GM21381 (cell line): ENCODE measurements around the gene EFL1.
"Not testable (repeated sequence)": the region's sequence is repeated elsewhere in the genome, so short reads cannot be mapped to it uniquely, and the experiment has no call there.

Source experiments
- ATAC-seq: cut with Tn5 transposase; IDR thresholded peaks from one replicate; pipeline ENCODE4 v1.9.1; 2021; ENCODE audit warnings: mild to moderate bottlenecking, moderate library complexity; ENCODE audit not compliant: unreplicated experiment

The EFL1 gene

GRCh38 chr15:82282386-82282785 is 19.9 kb upstream of the EFL1 start:
- not testable (repeated sequence) for ATAC-seq

GRCh38 chr15:82281276-82281675 is 18.7 kb upstream of the EFL1 start:
- ATAC-seq = not testable (repeated sequence)

GRCh38 chr15:82275410-82275809 is 12.9 kb upstream of the EFL1 start:
- ATAC-seq = no peak

- ATAC-seq = no peak
Measured at GRCh38 chr15:82272154-82272553, 9.6 kb upstream of the EFL1 start.

GRCh38 chr15:82268454-82268853 is 5.9 kb upstream of the EFL1 start:
- ATAC-seq = not testable (repeated sequence)

- ATAC-seq = not testable (repeated sequence)
Measured at GRCh38 chr15:82267137-82267536, 4.6 kb upstream of the EFL1 start.

GRCh38 chr15:82263350-82263749 is 816 bp upstream of the EFL1 start:
- ATAC-seq = no peak

GRCh38 chr15:82261566-82262421 is 740 bp downstream of the EFL1 start:
- peak; percentile 20 for ATAC-seq

GRCh38 chr15:82248261-82248660 is 14.3 kb downstream of the EFL1 start:
- not testable (repeated sequence) for ATAC-seq

GRCh38 chr15:82245956-82246355 is 16.6 kb downstream of the EFL1 start:
- ATAC-seq = not testable (repeated sequence)

GRCh38 chr15:82243644-82244043 is 18.9 kb downstream of the EFL1 start:
- ATAC-seq = not testable (repeated sequence)

GRCh38 chr15:82241836-82242499 is 20.6 kb downstream of the EFL1 start:
- ATAC-seq = not testable (repeated sequence)

GRCh38 chr15:82239685-82240391 is 22.7 kb downstream of the EFL1 start:
- no peak for ATAC-seq

GRCh38 chr15:82237944-82238534 is 24.5 kb downstream of the EFL1 start:
- ATAC-seq = not testable (repeated sequence)

GRCh38 chr15:82231842-82232241 is 30.7 kb downstream of the EFL1 start:
- no peak for ATAC-seq

GRCh38 chr15:82231233-82231632 is 31.3 kb downstream of the EFL1 start:
- ATAC-seq = no peak

GRCh38 chr15:82228750-82229149 is 33.8 kb downstream of the EFL1 start:
- no peak for ATAC-seq

- not testable (repeated sequence) for ATAC-seq
Measured at GRCh38 chr15:82221535-82221934, 41.0 kb downstream of the EFL1 start.

GRCh38 chr15:82216092-82216491 is 46.4 kb downstream of the EFL1 start:
- ATAC-seq = not testable (repeated sequence)

- ATAC-seq = not testable (repeated sequence)
Measured at GRCh38 chr15:82212201-82212600, 50.3 kb downstream of the EFL1 start.

- not testable (repeated sequence) for ATAC-seq
Measured at GRCh38 chr15:82210066-82210597, 52.4 kb downstream of the EFL1 start.
